A549 (cell line): Measurements from ENCODE around the gene MAF. TPM values are rescaled to one million over a fixed set of nuclear protein-coding genes. Genes with fewer than 3 reads are reported as not detected.
A peak's percentile ranks its signal among the peaks of the same experiment; 100 is the strongest.

Experiments
- ATAC-seq, 2 experiments: fragments of 200-7000 bp in 1 of 2; fragments of >200 bp in 1 of 2; cut with Nextera tagmentation in 1 of 2; cut with Tn5 transposase in 1 of 2; 3 replicates each; pipeline versions ENCODE4 v1.8.0 to v1.9.1; 2018 to 2020; ENCODE audit warnings: mild to moderate bottlenecking in 1 of 2, moderate library complexity in 1 of 2
- CTCF ChIA-PET: fragments of 300-600 bp; sonication (Branson Sonifier 250); formaldehyde crosslinking; extraction: SDS; loops from one replicate; lab custom pipeline; 2021; ENCODE audit warnings: antibody characterized with exemption, inconsistent platforms; lab: Yijun Ruan, JAX
- POLR2A ChIA-PET: fragments of 350-600 bp; formaldehyde crosslinking; extraction: SDS; loops from one replicate; lab custom pipeline; 2021; ENCODE audit warnings: antibody characterized with exemption, inconsistent platforms; lab: Yijun Ruan, JAX
- DNase-seq, 2 experiments: peaks; one replicate each; pipeline versions ENCODE4 v3.0.0 to v3.0.0-alpha.2; 2011 to 2016; ENCODE audit warnings: low read depth in 1 of 2, low spot score in 1 of 2
- FAIRE-seq: peaks from 2 replicates; lab custom pipeline; 2011; peaks lifted over from hg19 to GRCh38; lab: Jason Lieb, UNC
- H3K27ac ChIP-seq, 2 experiments: fragments of >200 bp; sonication (Bioruptor Twin); formaldehyde crosslinking; 3 replicates each; pipeline ENCODE4 v1.5.1; 2016 to 2017
- H3K4me1 ChIP-seq: fragments of >200 bp; sonication (Bioruptor Twin); formaldehyde crosslinking; 3 replicates; pipeline ENCODE4 v1.6.1; 2016
- H3K4me2 ChIP-seq: fragments of >200 bp; sonication (Bioruptor Twin); formaldehyde crosslinking; 3 replicates; pipeline ENCODE4 v1.6.1; 2016
- H3K4me3 ChIP-seq: fragments of >200 bp; sonication (Bioruptor Twin); formaldehyde crosslinking; 3 replicates; pipeline ENCODE4 v1.5.1; 2016
- H3K9me3 ChIP-seq: fragments of >200 bp; sonication (Bioruptor Twin); formaldehyde crosslinking; 3 replicates; pipeline ENCODE4 v1.6.1; 2016
- CBX8 ChIP-seq: fragments of 200-600 bp; sonication (generic); IDR thresholded peaks from 2 replicates; pipeline ENCODE4 v1.6.1; 2016
- CEBPB ChIP-seq, 2 experiments: fragments of >200 bp in 1 of 2; sonication (Bioruptor Twin) in 1 of 2; formaldehyde crosslinking in 1 of 2; IDR thresholded peaks; 2 replicates each; pipeline ENCODE4 v1.6.1; 2012 to 2016
- CHD4 ChIP-seq: fragments of 200-600 bp; sonication (generic); IDR thresholded peaks from 2 replicates; pipeline ENCODE4 v1.6.1; 2016; ENCODE audit warnings: antibody characterized with exemption, mild to moderate bottlenecking, borderline replicate concordance
- EHMT2 ChIP-seq: fragments of 200-600 bp; sonication (generic); IDR thresholded peaks from 2 replicates; pipeline ENCODE4 v1.6.1; 2016; ENCODE audit warnings: antibody characterized with exemption, low read depth, mild to moderate bottlenecking, moderate library complexity
- ESRRA ChIP-seq: fragments of 150-350 bp; IDR thresholded peaks from 2 replicates; pipeline ENCODE4 v1.6.1; 2014; ENCODE audit warnings: mild to moderate bottlenecking, low read length, borderline replicate concordance
- FOSL2 ChIP-seq, 2 experiments: fragments of 450-650 bp in 1 of 2; fragments of >200 bp in 1 of 2; sonication (Bioruptor Twin) in 1 of 2; formaldehyde crosslinking; IDR thresholded peaks; 2 replicates each; pipeline versions ENCODE4 v1.5.0 to v1.6.1; 2016 to 2020; ENCODE audit warnings: mild to moderate bottlenecking in 1 of 2, moderate library complexity in 1 of 2
- GATA3 ChIP-seq: IDR thresholded peaks from 2 replicates; pipeline ENCODE4 v1.6.1; 2012; ENCODE audit warnings: borderline replicate concordance
- HOXA7 ChIP-seq: fragments of 250-450 bp; sonication (Bioruptor Pico); IDR thresholded peaks from 2 replicates; pipeline ENCODE4 v1.5.0; 2020; ENCODE audit warnings: mild to moderate bottlenecking, moderate library complexity
- HOXB5 ChIP-seq: fragments of 250-450 bp; sonication (Bioruptor Pico); IDR thresholded peaks from 2 replicates; pipeline ENCODE4 v1.5.0; 2020; ENCODE audit warnings: mild to moderate bottlenecking, moderate library complexity
- JUN ChIP-seq, 2 experiments: fragments of >200 bp; sonication (Bioruptor Twin); formaldehyde crosslinking; IDR thresholded peaks; 2 replicates in 1 of 2; 3 replicates in 1 of 2; pipeline ENCODE4 v1.6.1; 2016 to 2017
- JUNB ChIP-seq: fragments of >200 bp; sonication (Bioruptor Twin); formaldehyde crosslinking; IDR thresholded peaks from 2 replicates; pipeline ENCODE4 v1.6.1; 2016
- KDM1A ChIP-seq: fragments of 200-600 bp; sonication (generic); IDR thresholded peaks from 2 replicates; pipeline ENCODE4 v1.6.1; 2016; ENCODE audit warnings: low read depth, mild to moderate bottlenecking
- NR3C1 ChIP-seq: fragments of >200 bp; sonication (Bioruptor Twin); formaldehyde crosslinking; IDR thresholded peaks from 3 replicates; pipeline ENCODE4 v1.6.1; 2017
- PHF8 ChIP-seq: fragments of 200-600 bp; sonication (generic); IDR thresholded peaks from 2 replicates; pipeline ENCODE4 v1.6.1; 2016; ENCODE audit warnings: low read depth, mild to moderate bottlenecking, antibody characterized with exemption, moderate library complexity, borderline replicate concordance
- RAD21 ChIP-seq, 2 experiments: fragments of >200 bp in 1 of 2; sonication (Bioruptor Twin) in 1 of 2; formaldehyde crosslinking in 1 of 2; IDR thresholded peaks in 1 of 2; conservative IDR thresholded peaks in 1 of 2; 2 replicates in 1 of 2; 3 replicates in 1 of 2; pipeline ENCODE4 v1.6.1; 2012 to 2018; ENCODE audit warnings: inconsistent platforms in 1 of 2
- RARB ChIP-seq: fragments of 250-450 bp; sonication (Bioruptor Pico); IDR thresholded peaks from 2 replicates; pipeline ENCODE4 v1.8.0; 2021; ENCODE audit warnings: mild to moderate bottlenecking, moderate library complexity
- SMC3 ChIP-seq: fragments of >200 bp; sonication (Bioruptor Twin); formaldehyde crosslinking; IDR thresholded peaks from 3 replicates; pipeline ENCODE4 v1.6.1; 2018; ENCODE audit warnings: inconsistent platforms
- ZFP36 ChIP-seq: fragments of 450-650 bp; IDR thresholded peaks from 2 replicates; pipeline ENCODE4 v1.6.1; 2014; ENCODE audit warnings: borderline replicate concordance; ENCODE audit not compliant: partially characterized antibody
- ZNF302 ChIP-seq: fragments of 250-450 bp; sonication (Bioruptor Pico); IDR thresholded peaks from 2 replicates; pipeline ENCODE4 v1.9.0; 2021; ENCODE audit warnings: inconsistent platforms, mild to moderate bottlenecking, moderate library complexity
- WGBS: methylation state at CpG from one replicate; pipeline ENCODE4 v1.1.6; 2017; ENCODE audit errors: missing lambda C conversion rate; 5-methylcytosine and 5-hydroxymethylcytosine counted together
- polyA plus RNA-seq, 4 experiments: library from polyadenylated mRNA; depleted of rRNA in 3 of 4; stranded (reverse); fragments of >200 nt; fragmentation: RNase III in 1 of 4; extraction: RNeasy Plus Mini Kit Qiagen cat#74134 plus additional on column Dnase treatment in 1 of 4; gene quantifications; 2 replicates in 3 of 4; 3 replicates in 1 of 4; pipeline ENCODE4 v1.2.3, GENCODE V29; 2011 to 2017
- TF ChIP-seq, protein P1 (sequence below): fragments of 250-450 bp; sonication (Bioruptor Pico); IDR thresholded peaks from 2 replicates; pipeline ENCODE4 v1.5.0; 2021; ENCODE audit warnings: mild to moderate bottlenecking, moderate library complexity, borderline replicate concordance
- TF ChIP-seq, protein P2 (sequence below): fragments of >200 bp; sonication (Bioruptor Twin); formaldehyde crosslinking; IDR thresholded peaks from 2 replicates; pipeline ENCODE4 v1.6.1; 2016

MAF gene
- polyA plus RNA-seq, 2 of the 4 experiments (the other 2 are of a cell fraction) = 0.14 to 0.37 TPM

DNA sequence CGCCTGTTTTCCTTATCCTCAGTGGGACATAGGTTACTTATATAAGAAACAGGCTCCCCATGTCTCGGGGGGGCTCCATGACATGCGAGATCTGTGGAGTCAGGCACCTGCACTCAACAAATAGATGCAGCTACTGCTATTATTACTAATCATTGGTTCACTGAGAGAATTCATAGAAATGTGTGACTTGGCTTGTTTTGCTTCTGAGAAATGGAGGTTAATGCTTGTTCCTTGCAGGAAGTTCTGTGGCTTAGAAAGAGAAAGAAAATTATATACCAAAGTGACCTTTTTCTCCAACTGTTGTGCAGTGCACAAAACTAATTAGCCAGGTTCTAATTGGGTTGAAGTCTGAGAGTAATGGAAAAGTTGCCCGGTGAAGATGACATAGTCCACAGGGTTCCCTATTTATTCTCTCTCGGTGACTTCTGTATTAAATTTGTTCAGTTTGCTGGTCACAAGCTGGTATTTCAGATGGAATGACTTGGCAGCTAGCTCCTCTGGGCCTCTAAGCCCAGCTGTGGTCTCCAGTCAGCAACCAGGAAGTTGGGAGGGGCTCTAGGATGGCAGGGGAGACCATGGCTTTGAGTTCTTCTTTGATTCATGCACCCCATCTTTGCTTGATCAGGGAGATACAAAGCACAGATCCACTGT is 17.6 kb upstream of the MAF start:
- DNase-seq = no peak
- no peak for ATAC-seq
- TF ChIP-seq SMC3 = no peak
- no peak for TF ChIP-seq CHD4
- no peak for TF ChIP-seq PHF8
- no peak for TF ChIP-seq RARB (CRISPR knock-in tag)
- no peak for TF ChIP-seq KDM1A
- TF ChIP-seq CBX8 = no peak
- TF ChIP-seq HOXA7 (CRISPR knock-in tag) = no peak
- TF ChIP-seq JUNB = no peak
- no peak for TF ChIP-seq EHMT2
- no peak for TF ChIP-seq ESRRA
- 48% methylated on average over 5 of the region's 5 CpGs for WGBS
- CTCF ChIA-PET = interaction anchor here (0.7 kb wide), 1 partner anchor 10 kb away, joined by 3 read pairs; no protein-coding TSS in a partner anchor
- H3K9me3 ChIP-seq = no peaks in the 10 kb centered on the region
- no peak for FAIRE-seq
- H3K4me2 ChIP-seq = no peak overlapping the region
- POLR2A ChIA-PET = no interaction called here
- no peak overlapping the region for H3K4me3 ChIP-seq
- H3K4me1 ChIP-seq = peaks cover 1% of the 10 kb centered on the region; the same call in 2 of the 3 replicates
- no peak overlapping the region for H3K27ac ChIP-seq

DNA sequence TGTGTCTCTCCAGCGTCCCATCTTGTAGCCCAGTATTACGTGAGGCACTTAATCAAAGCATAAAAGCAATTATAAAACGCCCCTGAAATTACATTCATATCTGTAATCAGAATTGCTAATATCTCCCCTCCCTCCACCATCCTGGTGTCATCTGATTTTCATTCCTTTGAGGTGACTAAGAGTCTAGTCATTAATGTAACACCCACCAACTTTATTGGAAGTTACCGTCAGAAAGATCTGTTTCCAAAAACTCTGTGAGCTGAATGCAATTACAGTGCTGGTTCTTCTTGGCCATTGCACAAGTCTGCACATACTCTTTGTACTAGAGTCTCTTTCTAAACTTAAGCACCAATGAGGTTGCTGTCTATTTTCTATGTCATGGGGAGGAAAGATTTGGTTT is 12.5 kb upstream of the MAF start:
- 39% methylated on average over 4 of the region's 4 CpGs for WGBS
- FAIRE-seq (no peak), ATAC-seq (no peak), DNase-seq (no peak)
- peaks cover 21% of the 10 kb centered on the region for H3K4me1 ChIP-seq
- TF ChIP-seq NR3C1 = no peak
- TF ChIP-seq JUNB = peak; percentile 36; the same call in 1 of the 2 replicates
- no peak for TF ChIP-seq ZFP36
- TF ChIP-seq, protein P1, sequence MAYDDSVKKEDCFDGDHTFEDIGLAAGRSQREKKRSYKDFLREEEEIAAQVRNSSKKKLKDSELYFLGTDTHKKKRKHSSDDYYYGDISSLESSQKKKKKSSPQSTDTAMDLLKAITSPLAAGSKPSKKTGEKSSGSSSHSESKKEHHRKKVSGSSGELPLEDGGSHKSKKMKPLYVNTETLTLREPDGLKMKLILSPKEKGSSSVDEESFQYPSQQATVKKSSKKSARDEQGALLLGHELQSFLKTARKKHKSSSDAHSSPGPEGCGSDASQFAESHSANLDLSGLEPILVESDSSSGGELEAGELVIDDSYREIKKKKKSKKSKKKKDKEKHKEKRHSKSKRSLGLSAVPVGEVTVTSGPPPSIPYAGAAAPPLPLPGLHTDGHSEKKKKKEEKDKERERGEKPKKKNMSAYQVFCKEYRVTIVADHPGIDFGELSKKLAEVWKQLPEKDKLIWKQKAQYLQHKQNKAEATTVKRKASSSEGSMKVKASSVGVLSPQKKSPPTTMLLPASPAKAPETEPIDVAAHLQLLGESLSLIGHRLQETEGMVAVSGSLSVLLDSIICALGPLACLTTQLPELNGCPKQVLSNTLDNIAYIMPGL (CRISPR knock-in tag) = no peak
- no peak for TF ChIP-seq PHF8
- TF ChIP-seq HOXB5 (CRISPR knock-in tag) = no peak
- peak overlapping the region; percentile 16 to 64; a peak in 4 of 6 replicates for H3K27ac ChIP-seq
- CTCF ChIA-PET = interaction anchor here (0.6 to 1.0 kb wide), 2 partner anchors 11 to 15 kb away, joined by 3 to 8 read pairs; no protein-coding TSS in a partner anchor
- H3K9me3 ChIP-seq = no peaks in the 10 kb centered on the region
- H3K4me3 ChIP-seq = no peak overlapping the region
- H3K4me2 ChIP-seq = peak overlapping the region; percentile 53; the same call in 2 of the 3 replicates
- POLR2A ChIA-PET = no interaction called here

DNA sequence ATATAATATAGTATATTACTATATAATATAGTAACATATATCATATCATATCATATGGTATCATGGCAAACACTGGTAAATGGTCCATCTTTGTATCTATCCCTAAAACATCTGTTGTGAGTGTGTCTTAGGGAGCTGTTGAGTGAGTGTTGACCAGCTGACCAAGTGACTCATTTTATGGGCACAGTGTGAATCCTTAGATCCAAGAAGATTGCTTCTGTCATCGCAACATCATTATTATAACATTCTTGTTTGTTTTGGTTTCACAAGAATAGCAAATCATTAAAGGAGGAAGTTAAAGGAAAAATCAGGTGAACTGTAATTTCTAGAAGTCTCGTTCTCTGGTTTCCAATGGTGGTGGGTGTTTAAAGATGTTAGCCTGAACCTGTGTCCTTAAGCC is 11.7 kb upstream of the MAF start:
- ChIA-PET POLR2A (no interaction called here), CTCF (no interaction called here)
- TF ChIP-seq GATA3 = peak; percentile 62; the same call in 1 of the 2 replicates
- TF ChIP-seq, protein P2, sequence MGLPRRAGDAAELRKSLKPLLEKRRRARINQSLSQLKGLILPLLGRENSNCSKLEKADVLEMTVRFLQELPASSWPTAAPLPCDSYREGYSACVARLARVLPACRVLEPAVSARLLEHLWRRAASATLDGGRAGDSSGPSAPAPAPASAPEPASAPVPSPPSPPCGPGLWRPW = peak; percentile 48; the same call in 1 of the 2 replicates
- no peak for TF ChIP-seq ZNF302 (CRISPR knock-in tag)
- peak; percentile 83 for TF ChIP-seq JUNB
- TF ChIP-seq JUN (IDR thresholded peaks at IDR 0.05) = peak in 1 of 2 experiments; percentile 54; a peak in 1 of 5 replicates
- TF ChIP-seq CEBPB (IDR thresholded peaks at IDR 0.05) = peak; percentile 48 to 78; a peak in 3 of 4 replicates
- TF ChIP-seq RAD21 (conservative IDR thresholded peaks at IDR 0.05 in 1 of 2, IDR thresholded peaks at IDR 0.05 in 1 of 2) = 0 out of 5 replicates have a peak, but pooled peaks of 1 of the 2 experiments have one; percentile 19
- TF ChIP-seq EHMT2 = no peak
- TF ChIP-seq FOSL2 (IDR thresholded peaks at IDR 0.05) = peak; percentile 79
- TF ChIP-seq FOSL2 (CRISPR knock-in tag; IDR thresholded peaks at IDR 0.05) = peak; percentile 62
- 20% methylated on average over 2 of the region's 2 CpGs for WGBS
- ATAC-seq = peak; percentile 54 to 58; a peak in 4 of 6 replicates
- no peaks in the 10 kb centered on the region for H3K9me3 ChIP-seq
- peaks cover 27% of the 10 kb centered on the region for H3K4me1 ChIP-seq
- H3K4me3 ChIP-seq = no peak overlapping the region
- peak; percentile 15 to 64 for DNase-seq
- H3K27ac ChIP-seq = peak overlapping the region; percentile 16 to 64; a peak in 3 of 6 replicates
- FAIRE-seq = peak; percentile 18
- H3K4me2 ChIP-seq = peak overlapping the region; percentile 53
